ENCODE measurements around the gene NCR2. TPM values are rescaled to one million over a fixed set of nuclear protein-coding genes. Genes with fewer than 3 reads are reported as not detected.

NCR2 gene
- total and polyA plus RNA-seq, 2 of the 13 experiments (the other 11 are each of a cell fraction or from before 2014, with no cell fraction given), result not detected

- no peaks in the 10 kb centered on the region for H4K20me1 ChIP-seq (ENCODE audit: insufficient read depth, low read length)
- no peak overlapping the region for H2AFZ ChIP-seq (ENCODE audit: low read length)
- ChIA-PET POLR2A (no interaction called here), CTCF (ENCODE audit: low intra/inter-chr PET ratio, low total read pairs) (no interaction called here)
- WGBS (ENCODE audit: low lambda C conversion rate), result 20% methylated on average over 1 of the region's 1 CpG
- DNase-seq (ENCODE audit: low spot score) (no peak), ATAC-seq (no peak), FAIRE-seq (no peak)
- H3K27me3 ChIP-seq (ENCODE audit: control insufficient read depth in 1 of 2, insufficient read depth in 2 of 2, low read length in 2 of 2), result peaks cover 11 to 61% of the 10 kb centered on the region in 2 experiments; a peak in 4 of 5 replicates
- no peak overlapping the region for H3K4me2 ChIP-seq (ENCODE audit: low read depth, low read length)
- no peak overlapping the region for H3K9ac ChIP-seq (ENCODE audit: insufficient read depth, low read depth, low read length)
- BruUV-seq (replicated peaks), result no TSS peak
- in situ Hi-C loops (cut with HindIII; ENCODE audit: extremely low pct_ligation_motif_present, low pct_unique_long_range_greater_than_20kb) (no loop called here), intact Hi-C loops (cut with micrococcal nuclease; ENCODE audit: unreplicated experiment) (no loop called here)
- no peaks in the 10 kb centered on the region for H3K9me3 ChIP-seq (ENCODE audit: low read length)
- TF ChIP-seq MYNN (CRISPR knock-in tag; IDR thresholded peaks at IDR 0.05; ENCODE audit: low read depth) (no peak), ZNF124 (CRISPR knock-in tag; IDR thresholded peaks at IDR 0.05) (no peak), ATRX (CRISPR knock-in tag; IDR thresholded peaks at IDR 0.05; ENCODE audit: borderline replicate concordance) (no peak), FOSL1 (CRISPR knock-in tag; IDR thresholded peaks at IDR 0.05; ENCODE audit: borderline replicate concordance) (no peak), TRIM22 (IDR thresholded peaks at IDR 0.05) (no peak), LCORL (IDR thresholded peaks at IDR 0.05) (no peak), LCORL (CRISPR knock-in tag; IDR thresholded peaks at IDR 0.05) (no peak), PCBP1 (IDR thresholded peaks at IDR 0.05; ENCODE audit: borderline replicate concordance, low read depth, low read length) (no peak), DMAP1 (CRISPR knock-in tag; IDR thresholded peaks at IDR 0.05) (no peak)
- no peaks in the 10 kb centered on the region for H3K36me3 ChIP-seq (replicated peaks in 1 of 2; ENCODE audit: control insufficient read depth in 1 of 2, insufficient read depth in 2 of 2, low read length in 2 of 2)
- no peaks in the 10 kb centered on the region for H3K4me1 ChIP-seq (ENCODE audit: insufficient read depth, low read length)
- H3K4me3 ChIP-seq (replicated peaks in 1 of 3; ENCODE audit: insufficient read depth in 1 of 3, low read depth in 2 of 3, low read length in 3 of 3), result no peak overlapping the region
- H3K79me2 ChIP-seq (ENCODE audit: insufficient read depth, low read length), result no peaks in the 10 kb centered on the region
- H3K27ac ChIP-seq (ENCODE audit: extremely low read length, insufficient read depth, low read length), result no peak overlapping the region
These were observed 1.4 kb downstream of the NCR2 start for GRCh38 chr6:41336824-41337223.

GRCh38 chr6:41337709-41338108 is 2.3 kb downstream of the NCR2 start:
- H2AFZ ChIP-seq (ENCODE audit: low read length), result no peak overlapping the region
- under 1% methylated on average over 4 of the region's 4 CpGs for WGBS (ENCODE audit: low lambda C conversion rate)
- no peak for TF ChIP-seq ZKSCAN8 (CRISPR knock-in tag; IDR thresholded peaks at IDR 0.05; ENCODE audit: borderline replicate concordance)
- TF ChIP-seq CBX2 (IDR thresholded peaks at IDR 0.05; ENCODE audit: low read depth, low read length), result peak; percentile 83; the same call in 1 of the 2 replicates
- no peak for TF ChIP-seq CBX2 (CRISPR knock-in tag; IDR thresholded peaks at IDR 0.05; ENCODE audit: low read depth)
- H3K36me3 ChIP-seq (replicated peaks in 1 of 2; ENCODE audit: control insufficient read depth in 1 of 2, insufficient read depth in 2 of 2, low read length in 2 of 2), result no peaks in the 10 kb centered on the region
- no peak overlapping the region for H3K4me3 ChIP-seq (replicated peaks in 1 of 3; ENCODE audit: insufficient read depth in 1 of 3, low read depth in 2 of 3, low read length in 3 of 3)
- FAIRE-seq (no peak), DNase-seq (ENCODE audit: low spot score) (no peak), ATAC-seq (no peak)
- in situ Hi-C loops (cut with HindIII; ENCODE audit: extremely low pct_ligation_motif_present, low pct_unique_long_range_greater_than_20kb), result no loop called here
- peaks cover 11 to 61% of the 10 kb centered on the region in 2 experiments; a peak in 4 of 5 replicates for H3K27me3 ChIP-seq (ENCODE audit: control insufficient read depth in 1 of 2, insufficient read depth in 2 of 2, low read length in 2 of 2)
- no peaks in the 10 kb centered on the region for H3K4me1 ChIP-seq (ENCODE audit: insufficient read depth, low read length)
- no peak overlapping the region for H3K9ac ChIP-seq (ENCODE audit: insufficient read depth, low read depth, low read length)
- ChIA-PET POLR2A (no interaction called here), CTCF (ENCODE audit: low intra/inter-chr PET ratio, low total read pairs) (no interaction called here)
- no peaks in the 10 kb centered on the region for H3K79me2 ChIP-seq (ENCODE audit: insufficient read depth, low read length)
- no peak overlapping the region for H3K4me2 ChIP-seq (ENCODE audit: low read depth, low read length)
- no peaks in the 10 kb centered on the region for H4K20me1 ChIP-seq (ENCODE audit: insufficient read depth, low read length)
- H3K27ac ChIP-seq (ENCODE audit: extremely low read length, insufficient read depth, low read length), result no peak overlapping the region
- no TSS peak for BruUV-seq (replicated peaks)
- intact Hi-C loops (cut with micrococcal nuclease; ENCODE audit: unreplicated experiment), result no loop called here
- no peaks in the 10 kb centered on the region for H3K9me3 ChIP-seq (ENCODE audit: low read length)

Data from HepG2 (cell line).